HG03103 (cell line): ENCODE measurements around the gene HDAC4.

Experiments
- ATAC-seq: cut with Tn5 transposase; IDR thresholded peaks from one replicate; pipeline ENCODE4 v1.9.1; 2021; ENCODE audit warnings: low read depth; ENCODE audit not compliant: unreplicated experiment

Gene HDAC4

DNA sequence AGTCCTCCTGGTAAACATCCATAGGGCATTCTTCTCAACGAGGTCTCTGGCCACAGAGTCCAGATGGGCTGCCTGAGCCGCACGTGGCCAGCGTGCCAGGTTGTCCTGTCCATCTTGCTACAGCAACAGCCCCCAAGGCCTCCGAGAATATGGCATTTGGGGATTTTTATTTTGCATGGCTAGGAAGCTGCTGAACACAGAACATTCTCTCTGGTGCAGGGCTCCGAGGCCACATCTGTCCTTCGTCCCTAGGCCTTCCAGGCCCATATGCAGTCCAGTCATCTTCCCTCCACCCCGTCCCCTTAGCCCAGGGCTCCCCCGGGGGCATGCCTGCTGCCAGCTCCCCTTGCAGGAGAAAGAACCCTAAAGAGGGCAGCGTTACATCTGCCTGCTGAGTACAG is 2.3 kb downstream of the HDAC4 start:
- ATAC-seq: no peak

DNA sequence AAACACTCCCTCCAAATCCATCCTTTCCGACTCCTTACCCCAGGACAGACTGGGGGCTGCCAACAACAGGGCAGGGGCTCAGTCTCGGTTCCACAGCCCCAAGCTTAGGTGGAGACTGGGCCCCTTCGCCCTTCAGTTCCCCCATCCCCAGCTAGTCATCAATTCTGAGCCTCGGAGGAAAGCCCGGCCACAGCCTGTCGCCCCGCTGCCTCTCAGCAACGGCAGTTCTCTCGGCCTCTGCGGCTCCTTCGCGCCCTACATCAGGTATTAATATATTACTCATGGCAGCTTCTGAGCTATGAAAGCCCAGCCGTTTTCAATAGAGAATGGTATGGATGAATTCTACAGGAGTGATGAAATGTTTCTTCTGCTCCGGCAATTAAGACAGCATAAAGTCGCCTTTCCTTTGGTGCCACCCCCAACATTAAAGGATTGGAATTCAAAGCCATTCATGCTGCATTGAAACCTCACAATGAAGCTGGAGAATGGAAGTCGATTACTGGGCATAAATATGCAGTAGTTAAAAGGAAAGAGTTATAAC is 2.8 kb downstream of the HDAC4 start:
- no peak for ATAC-seq

DNA sequence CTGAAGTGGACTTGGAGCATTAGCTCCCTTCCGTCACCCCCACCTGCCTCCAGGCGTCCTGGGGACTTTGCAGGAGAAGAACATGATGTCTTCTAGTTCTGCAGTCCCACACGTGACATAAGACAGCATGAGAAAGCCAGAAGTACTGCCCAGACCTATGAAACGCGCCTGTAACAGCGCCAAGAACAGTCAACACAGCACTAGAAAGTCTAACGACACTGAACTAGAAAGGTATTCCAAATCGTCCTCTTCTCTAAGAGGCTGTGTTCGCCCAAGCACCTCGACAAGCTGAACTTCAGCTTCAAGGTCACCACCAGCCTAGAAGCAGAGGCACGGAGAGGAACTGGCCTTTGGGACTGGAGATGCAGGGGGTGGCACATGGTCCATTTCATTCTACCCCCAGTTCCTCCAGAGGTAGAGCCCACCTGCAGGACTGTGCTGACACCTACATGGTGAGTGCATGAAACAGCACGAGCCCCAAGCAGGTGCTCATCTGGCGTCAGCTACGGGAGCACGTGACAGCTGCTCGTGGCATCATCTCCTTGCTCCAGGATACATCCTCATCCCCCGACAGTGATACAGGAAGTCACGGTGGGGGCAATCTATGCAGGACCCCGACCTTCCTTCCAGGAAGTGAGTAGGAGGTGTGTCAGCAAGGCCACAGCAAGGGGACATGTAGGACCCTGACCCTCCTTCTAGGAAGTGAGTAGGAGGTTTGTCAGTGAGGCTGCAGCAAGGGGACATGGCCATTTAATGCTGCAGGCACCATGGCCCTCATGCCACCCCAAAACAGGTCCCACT is 3.7 kb downstream of the HDAC4 start:
- no peak for ATAC-seq

DNA sequence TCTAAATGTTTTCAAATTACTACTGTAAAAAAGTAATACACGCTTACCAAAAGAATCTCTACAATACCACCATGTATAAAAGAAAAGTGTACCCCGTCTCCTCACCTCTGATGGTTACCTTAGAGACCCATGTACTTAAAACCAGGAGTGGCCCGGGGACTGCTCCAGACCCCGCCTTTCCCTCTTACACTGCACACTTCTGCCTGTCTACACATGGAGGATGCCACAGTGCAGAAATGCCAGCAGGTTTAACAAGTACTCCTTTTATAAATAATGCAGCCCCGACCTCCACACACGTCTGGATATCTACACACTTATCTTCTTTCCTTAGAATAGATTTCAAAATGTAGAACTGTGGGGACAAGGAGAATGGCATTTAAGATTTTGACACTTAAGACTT is 5.3 kb downstream of the HDAC4 start:
- no peak for ATAC-seq

DNA sequence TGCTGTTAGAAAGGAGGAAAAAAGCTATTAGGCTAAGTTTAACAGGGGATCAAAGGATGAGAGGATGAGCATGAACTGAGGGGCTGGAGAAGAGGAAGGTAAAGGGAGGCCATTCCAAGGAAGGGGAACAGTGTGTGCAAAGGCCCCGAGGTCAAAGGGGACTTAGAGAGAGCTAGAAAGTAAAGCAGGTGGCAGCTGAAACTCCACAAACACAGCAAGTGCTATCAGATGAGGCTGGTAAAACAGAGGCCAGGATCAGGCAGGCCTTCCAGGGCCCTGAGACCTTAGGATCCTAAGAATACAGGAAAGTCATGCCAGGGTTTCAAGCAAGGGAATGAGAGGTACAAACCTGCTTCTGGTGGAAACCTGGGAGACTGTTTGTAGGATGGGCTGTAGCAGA is 5.8 kb downstream of the HDAC4 start:
- no peak for ATAC-seq

DNA sequence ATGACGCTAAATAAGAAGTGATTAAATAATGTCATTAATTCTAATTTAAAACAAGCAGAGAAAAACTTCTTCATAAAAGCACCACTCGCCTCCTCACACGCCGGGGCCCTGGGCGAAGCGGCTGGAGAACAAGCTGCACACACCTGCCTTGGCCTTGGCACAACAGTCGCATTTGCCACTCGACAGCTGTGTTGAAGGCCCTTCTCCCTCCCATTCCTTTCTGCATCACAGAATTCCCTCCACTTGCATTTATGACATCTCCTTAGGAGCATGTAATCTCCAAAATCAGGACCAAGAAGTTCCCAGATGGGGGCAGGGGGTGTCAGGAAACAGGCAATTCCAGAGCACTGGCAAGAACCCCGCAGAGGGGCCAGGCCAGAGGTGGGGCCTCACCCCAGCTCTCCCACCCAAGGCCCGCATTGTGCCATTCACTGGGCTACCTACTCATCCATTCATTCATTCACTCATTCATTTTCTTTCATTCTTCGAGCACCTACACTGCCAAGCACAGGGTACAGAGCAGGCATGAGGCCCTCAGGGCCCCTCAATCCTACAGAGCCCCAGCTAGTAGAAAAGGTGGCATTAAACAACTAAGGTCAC is 6.4 kb downstream of the HDAC4 start:
- no peak for ATAC-seq

DNA sequence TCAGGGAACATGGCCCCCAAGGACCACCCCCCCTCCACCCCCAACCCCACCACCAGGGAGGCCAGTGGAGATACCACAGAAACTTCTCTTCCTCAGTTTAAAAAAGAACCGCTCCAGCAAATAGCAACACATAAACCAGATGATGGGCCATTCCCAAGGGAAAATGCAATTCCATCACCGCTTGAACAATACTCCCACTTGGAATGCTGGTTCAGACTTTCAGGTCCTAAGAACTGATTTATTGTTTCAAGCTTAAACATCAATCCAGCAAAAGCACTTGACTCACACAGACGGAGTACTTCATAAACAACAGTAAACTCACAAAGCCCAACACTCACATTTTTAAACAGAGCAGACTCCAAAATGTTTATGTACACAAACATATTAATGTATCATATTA is 6.9 kb downstream of the HDAC4 start:
- ATAC-seq: no peak

DNA sequence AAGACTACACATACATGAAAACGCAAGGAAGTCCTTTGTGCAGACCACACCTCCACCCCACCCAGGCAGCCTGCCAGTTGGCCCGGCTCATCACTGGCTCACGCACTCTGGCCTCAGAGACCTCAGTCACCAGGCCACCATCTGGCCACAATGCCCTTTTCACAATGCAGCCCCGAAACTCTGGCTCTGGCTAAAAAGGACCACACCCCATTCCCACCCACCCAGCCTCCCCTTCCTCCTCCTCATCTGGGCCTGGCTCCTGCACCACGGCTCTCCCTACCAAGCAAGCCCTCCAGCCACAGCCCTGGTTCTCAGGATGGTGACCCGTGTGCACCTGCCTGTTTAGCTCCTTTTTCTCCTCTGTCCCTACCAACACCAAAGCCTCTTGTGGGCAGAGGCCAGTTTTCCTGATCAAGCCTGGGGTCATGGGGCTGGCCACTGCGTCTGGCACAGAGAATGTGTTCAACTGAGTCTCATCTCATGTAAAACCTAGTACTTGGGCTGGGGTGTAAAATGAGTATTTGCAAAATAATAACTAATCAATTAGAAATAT is 7.4 kb downstream of the HDAC4 start:
- ATAC-seq: no peak

DNA sequence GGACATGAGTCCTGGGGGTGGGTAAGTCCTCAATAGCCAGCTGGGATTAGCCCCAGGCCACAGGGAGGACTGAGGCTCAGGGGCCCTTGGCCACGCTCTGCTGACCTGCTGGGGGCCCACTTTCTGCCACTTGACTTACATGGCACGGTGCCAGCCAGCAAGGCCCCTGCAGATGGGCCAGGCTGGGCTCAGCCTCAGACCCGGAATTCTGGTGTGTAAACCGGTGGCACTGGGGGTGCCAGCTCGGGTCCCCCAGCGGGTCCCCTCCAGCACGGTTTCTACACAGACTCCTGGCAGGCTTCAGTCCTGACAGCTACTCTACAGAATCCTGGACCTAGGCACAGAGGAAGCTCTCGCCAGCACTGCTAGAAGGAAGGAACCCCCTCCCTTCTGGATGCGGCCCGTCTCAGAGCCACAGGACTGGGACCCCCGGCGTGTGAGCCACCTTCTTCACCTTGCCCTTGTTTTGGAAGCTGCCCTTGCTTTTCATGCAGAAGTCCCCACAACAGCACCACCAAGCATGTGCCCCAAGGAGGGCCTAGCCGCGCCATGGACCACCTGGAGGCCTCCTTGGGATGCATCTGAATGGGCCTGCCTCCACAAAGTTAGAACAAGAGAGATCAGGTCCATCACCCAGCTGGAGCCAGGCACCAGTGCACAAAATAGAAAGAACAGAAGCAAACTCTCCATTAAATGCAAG is 8.0 kb downstream of the HDAC4 start:
- ATAC-seq: no peak

DNA sequence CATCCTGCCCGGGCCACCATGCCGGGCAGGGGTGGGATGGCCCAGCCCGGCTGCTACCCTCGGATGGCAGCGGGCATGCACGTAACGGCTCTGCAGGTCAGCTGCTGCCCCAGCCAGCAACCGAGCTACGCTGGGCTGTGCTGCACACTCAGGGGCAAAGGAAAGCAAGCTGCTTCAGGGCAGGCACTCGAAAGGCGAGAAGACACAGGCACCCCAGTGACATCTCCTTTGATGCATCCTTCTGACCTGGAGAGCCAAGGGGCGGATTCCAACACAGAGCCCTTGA is 8.8 kb downstream of the HDAC4 start:
- ATAC-seq: no peak

DNA sequence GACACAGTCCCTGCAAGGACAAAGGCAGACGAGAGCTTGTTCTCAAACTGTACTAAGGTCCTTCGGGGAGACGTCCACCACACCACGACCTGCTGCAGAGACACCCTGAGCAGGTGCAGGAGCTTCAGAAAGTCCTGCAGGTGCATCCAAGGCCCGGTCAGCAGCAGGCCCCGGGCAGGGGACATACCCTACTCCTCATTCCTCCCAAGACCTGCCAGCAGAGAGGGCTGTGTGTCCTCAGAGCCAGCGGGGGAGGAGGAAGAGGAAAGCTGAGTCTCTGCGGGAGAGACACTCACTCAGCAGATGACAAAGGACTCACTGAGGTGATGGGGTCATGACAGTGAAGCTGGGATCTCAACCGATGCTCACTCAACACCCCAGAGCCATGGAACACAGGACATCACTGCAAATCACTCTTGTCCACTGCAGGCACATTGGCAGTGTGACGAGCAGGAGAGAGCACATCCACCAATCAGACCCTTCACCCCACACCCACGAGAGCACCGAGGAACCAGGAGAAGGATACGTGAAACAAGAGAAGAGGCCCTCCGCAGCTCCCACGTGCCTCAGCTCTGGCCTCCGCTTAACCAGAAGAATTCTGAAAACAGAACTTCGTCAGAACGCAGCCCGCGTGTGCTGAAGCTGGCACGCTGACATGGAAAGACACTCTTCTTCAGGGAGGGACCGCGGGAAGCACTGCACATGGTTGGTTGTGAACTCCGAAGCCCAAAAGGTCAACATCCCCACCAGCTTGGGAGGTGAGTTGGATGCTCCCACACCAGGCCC is 9.3 kb downstream of the HDAC4 start:
- no peak for ATAC-seq

DNA sequence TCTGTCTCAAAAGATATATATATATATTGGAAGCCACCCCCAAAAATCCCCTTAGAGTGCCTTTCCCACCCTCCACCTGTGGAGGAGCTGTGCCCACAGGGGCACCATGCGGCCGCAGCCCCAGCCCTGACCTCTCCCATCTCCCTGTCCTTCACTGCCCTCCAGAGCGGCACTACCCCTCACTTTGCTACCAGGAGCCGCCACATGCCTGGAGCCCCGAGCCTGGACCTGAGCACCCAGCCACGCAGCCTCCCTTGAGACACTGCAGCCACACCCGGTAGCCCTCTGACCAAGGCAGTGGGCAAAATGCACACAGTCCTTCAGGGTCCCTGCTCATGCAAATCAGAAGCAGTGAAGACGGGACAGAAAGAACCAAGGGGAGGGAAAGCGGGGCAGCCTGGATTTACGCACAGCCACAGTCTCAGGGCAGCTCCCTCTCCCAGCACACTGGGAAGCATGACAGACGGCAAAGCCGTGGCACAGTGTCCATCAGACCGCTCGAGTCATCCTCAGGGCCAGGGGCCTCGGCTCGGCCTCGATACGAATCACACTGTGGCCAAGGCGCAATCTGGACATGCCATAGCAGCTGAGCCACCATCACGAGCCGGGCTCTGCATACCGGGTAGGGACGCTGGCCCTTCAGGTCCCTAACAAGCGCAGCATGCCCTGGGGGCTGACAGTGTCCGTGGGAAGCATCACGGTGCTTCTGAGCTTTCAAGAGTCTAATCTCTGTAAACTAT is 10.1 kb downstream of the HDAC4 start:
- ATAC-seq: no peak

DNA sequence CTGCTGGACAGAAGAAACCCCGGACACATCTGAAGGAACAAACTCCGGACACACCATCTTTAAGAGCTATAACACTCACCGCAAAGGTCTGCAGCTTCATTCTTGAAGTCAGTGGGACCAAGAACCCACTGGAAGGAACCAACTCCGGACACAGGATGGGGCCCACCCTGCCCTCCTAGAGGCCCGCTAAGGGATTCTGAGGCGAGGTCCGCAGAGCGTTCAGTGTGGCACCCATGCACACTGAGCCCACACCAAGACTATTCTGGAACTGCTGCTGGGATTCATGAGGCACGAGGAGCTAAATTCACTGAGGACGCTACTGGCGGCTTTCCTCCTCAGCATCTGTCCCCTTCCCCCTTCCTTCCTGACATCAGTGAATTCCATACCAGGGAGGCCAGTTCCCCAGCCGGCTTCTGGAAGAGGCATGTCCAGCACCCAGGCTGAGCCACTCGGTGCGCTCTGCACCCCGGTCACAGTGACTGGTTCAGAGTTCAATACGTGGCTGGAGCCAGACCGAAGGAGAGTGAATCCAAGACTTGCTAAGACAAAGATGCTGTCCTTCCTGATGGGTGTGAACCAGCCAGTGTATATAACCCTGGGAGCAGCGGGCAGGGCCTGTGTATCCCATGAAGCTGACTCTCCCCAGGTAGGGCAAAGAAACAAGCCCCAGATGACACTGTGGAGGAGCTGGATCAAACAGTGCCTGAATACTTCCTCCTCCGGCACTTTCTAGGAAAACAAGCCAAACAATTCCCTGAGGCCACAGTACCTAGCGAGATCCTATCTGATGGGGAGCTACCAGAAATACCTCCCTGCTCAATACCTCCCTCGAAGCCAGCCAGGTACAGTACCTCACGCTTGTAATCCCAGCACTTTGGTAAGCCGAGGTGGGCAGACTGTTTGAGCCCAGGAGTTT is 11.1 kb downstream of the HDAC4 start:
- no peak for ATAC-seq

DNA sequence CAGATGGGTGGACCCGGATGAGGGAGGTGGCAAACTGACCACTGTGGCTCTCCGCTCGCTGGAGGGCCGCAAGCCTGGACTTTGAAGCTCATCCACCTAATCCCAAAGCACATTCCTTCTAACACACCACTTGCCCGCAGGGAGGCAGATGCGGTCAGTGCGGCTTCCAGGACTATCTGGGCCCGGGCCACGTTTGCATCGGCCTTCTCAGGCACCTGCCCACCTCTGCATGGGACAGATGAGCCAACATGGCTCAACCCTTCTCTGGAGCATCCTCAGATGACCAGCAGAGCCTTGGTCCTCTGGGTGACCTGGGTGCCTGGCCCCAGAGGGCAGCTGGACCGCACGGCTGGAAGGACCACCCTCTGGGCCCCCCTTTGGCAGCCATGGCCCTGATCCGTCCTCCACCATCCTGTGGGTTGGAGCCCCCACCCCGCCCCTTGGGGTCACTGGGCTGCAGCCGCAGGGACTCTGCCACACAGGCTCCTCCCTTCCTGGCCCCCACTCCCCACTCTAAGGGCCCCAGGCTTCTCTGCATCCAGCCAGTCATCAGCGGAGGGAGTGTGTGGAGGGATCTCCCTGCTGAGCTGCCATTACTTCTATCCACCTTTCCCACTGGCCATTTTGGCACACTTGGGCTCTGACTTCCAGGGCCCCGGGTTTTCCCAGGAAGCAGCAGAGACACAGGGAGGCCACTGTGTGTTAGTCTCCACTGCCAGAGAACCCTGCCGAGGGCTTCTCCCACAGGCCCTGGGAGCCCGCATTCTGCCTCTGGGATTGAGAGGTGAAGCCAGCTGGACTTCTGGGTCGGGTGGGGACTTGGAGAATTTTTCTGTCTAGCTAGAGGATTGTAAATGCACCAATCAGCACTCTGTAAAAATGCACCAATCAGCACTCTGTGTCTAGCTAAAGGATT is 12.3 kb downstream of the HDAC4 start:
- ATAC-seq: no peak

DNA sequence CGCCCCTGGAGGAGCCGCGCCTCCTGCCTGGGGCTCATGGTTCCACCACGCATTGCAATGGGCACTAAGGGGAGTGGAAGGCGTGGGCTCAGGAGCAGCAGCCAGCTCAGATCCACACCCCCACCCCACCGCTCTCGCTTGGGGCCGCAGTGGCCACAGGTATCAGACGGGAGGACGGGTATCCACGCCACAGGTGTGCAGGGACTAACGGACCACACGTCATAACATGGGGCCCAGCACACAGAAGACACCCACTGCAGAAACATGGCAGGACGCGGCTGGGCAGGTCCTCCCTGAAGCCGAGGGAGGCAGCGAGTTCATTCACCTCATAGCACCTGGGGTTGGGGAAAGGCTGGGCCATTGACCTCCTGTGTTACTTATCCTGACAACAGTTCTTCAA is 13.0 kb downstream of the HDAC4 start:
- ATAC-seq: no peak

DNA sequence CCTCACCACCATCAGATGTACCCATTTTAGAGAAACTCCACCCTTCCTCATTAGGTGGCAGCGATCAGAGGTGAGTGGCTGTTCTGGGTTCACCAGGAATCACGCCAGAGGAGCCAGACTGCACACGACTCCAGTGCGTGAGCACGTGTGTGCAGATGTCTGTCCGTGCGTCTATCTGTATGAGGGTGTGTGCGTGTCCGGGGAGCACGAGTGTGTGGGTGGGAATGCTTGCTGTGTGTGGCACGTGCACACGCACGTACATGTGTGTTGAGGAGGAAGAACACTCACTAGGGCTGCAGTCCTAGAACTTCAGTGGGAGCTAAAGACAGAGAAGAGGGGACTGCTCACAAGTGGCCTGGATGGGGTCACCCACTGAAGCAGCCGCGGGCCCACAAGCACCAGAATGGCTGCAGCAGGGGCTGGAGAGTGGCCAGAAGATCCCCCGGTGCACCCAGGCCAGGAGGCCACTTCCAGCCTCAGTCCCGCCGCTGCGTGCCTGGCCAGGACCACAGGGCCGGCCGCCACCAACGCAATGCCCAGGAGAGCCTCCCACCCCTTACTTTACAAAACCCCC is 13.9 kb downstream of the HDAC4 start:
- ATAC-seq: no peak

DNA sequence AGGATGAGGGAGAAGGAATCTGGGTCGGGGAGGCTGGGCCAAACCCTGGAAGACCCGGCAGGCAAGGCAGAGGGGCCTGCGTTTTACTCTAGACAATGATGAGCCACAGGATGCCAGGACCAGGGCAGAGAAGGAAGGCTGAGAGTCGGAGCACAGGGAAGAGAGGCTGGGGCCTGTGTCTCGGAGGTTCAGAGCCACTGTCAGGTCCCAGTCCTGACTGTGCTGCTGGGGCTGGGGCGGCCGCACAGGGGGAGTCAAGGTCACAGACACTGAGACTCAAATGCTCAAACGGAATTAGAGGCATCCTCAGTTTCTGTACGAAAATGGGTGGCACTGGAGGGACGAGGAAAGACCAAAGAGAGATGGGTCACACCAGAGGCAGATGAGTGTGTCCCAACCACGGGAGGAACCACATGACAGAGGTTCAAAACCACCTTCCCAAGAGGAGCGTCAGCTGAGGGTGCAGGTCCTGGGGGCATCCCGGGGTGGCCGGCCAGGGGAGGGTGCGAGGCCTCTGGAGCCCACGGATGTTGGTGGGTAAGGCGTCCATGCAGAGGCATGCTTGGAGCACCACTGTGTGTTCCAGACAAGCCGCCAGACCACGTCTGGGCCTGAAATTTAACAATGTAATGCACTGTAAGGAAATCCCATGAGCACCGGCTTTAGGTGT is 14.7 kb downstream of the HDAC4 start:
- ATAC-seq: no peak
